ENCODE results near the gene RNF208.

DNA sequence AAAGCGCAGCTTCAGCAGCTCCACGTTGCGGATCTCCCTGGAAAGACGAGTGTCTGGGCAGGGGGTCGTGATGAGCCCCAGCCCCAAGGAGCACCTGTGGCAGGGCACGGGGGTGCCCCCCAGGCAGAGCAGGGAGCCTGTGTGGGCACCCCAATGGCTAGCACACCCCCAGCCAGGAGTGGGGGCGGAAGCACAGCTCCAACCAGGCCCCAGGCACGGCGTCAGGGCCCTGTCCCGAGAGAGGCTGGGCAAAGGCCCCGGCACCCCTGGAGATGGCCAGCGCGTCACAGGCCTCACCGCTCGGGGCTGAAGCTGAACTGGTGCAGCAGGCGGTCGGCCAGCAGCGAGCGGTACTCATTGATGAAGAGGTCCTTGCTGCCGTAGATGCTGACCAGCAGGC is 41.5 kb downstream of the RNF208 start:
- TF ChIP-seq EZH2 (IDR thresholded peaks at IDR 0.05; ENCODE audit: insufficient read depth, poor library complexity, severe bottlenecking) = no peak
- TF ChIP-seq EZH2phosphoT487 (IDR thresholded peaks at IDR 0.05; ENCODE audit: insufficient read depth, low read depth) = no peak

Measured in GM23248 (cell line).